Astrocyte of the cerebellum (primary cell): Measurements from ENCODE around the gene MAP2K7.

Experiments used
- DNase-seq: peaks from one replicate; pipeline ENCODE4 v3.0.0-alpha.2; 2011; ENCODE audit warnings: low read depth
- H3K4me3 ChIP-seq: 2 replicates; pipeline ENCODE4 v1.5.1; 2011; ENCODE audit warnings: mild to moderate bottlenecking, low read depth, low read length, moderate library complexity
- in situ Hi-C: cut with HindIII; loops from 2 replicates; pipeline ENCODE4 v1.10.0; 2017; ENCODE audit warnings: low sequenced_read_pairs
- TF ChIP-seq, protein P1 (sequence below): IDR thresholded peaks from 2 replicates; pipeline ENCODE4 v1.5.1; 2012; ENCODE audit warnings: low read length, low read depth, moderate library complexity, mild to moderate bottlenecking; ENCODE audit errors: missing control alignments

The MAP2K7 gene

DNA sequence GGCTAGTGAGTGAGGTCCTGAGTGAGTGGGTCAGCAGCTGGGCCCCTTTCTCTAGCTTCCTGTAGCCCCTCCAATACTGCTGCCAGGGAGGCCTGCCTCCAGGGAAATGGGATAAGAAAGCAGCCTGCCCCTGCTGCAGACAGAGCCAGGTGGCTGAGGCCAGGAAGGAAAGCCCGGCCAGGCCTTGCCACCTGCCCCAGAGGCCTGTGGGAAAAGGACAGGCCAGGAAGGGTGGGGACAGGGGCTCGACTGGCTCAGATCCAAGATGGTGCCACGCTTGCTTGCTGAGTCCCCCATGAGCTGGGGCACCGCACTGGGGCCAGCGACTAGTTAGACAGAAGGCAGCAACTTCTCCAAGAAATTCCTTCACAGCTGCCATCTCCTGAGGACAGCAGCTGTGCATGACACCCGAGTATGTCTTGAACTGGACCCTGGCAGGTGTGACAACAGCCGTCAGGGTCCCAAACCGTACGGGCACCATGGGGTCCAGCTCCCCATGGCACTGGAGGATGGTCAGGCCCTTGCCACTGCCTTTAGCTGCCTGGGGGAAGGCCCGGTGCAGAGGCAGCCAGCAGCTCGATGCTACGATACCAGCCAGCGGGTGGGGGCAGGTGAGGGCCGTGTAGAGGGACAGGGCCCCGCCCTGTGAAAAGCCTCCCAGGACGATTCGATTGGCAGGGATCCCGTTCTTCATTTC is 24.4 kb upstream of the MAP2K7 start:
- no peak overlapping the region for H3K4me3 ChIP-seq
- no peak for DNase-seq
- in situ Hi-C loops: no loop called here
- TF ChIP-seq, protein P1, sequence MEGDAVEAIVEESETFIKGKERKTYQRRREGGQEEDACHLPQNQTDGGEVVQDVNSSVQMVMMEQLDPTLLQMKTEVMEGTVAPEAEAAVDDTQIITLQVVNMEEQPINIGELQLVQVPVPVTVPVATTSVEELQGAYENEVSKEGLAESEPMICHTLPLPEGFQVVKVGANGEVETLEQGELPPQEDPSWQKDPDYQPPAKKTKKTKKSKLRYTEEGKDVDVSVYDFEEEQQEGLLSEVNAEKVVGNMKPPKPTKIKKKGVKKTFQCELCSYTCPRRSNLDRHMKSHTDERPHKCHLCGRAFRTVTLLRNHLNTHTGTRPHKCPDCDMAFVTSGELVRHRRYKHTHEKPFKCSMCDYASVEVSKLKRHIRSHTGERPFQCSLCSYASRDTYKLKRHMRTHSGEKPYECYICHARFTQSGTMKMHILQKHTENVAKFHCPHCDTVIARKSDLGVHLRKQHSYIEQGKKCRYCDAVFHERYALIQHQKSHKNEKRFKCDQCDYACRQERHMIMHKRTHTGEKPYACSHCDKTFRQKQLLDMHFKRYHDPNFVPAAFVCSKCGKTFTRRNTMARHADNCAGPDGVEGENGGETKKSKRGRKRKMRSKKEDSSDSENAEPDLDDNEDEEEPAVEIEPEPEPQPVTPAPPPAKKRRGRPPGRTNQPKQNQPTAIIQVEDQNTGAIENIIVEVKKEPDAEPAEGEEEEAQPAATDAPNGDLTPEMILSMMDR: no peak

DNA sequence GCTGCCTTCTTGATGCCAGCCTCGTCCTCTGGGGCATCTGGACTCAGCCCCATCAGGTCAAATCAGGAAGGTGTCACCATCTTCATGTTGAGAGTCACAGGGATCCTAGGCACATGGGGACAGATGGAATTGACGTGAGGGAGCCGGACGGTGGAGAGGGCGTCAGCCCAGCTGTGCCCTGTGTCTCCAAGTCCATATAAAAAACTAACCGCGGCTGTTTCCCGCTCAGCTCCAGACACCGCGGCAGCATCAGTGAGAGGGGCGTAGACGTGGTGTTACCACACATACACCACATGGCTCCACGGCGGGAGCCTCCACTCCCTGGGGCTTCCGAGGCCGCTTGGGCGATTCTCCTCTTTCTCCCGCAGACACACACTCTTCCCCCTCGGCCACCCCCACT is 23.8 kb upstream of the MAP2K7 start:
- TF ChIP-seq, protein P1: no peak
- in situ Hi-C loops: no loop called here
- DNase-seq: no peak
- H3K4me3 ChIP-seq: no peak overlapping the region

DNA sequence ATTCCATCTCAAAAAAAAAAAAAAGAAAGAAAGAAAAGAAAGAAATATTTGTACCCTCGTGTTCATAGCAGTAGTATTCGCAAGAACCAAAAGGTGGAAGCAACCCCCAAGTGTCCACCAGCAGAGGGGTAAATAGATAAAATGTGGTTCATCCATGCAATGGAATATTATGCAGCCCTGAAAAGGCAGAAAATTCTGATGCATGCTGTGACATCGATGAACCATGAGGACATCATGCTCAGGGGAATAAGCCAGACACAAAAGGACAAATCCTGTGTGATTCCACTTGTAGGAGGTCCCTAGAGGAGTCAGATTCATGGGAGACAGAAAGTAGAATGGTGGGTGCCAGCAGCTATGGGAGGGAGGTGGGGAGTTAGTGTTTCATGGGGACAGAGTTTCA is 21.8 kb upstream of the MAP2K7 start:
- TF ChIP-seq, protein P1: no peak
- in situ Hi-C loops: no loop called here
- no peak for DNase-seq
- H3K4me3 ChIP-seq: no peak overlapping the region

DNA sequence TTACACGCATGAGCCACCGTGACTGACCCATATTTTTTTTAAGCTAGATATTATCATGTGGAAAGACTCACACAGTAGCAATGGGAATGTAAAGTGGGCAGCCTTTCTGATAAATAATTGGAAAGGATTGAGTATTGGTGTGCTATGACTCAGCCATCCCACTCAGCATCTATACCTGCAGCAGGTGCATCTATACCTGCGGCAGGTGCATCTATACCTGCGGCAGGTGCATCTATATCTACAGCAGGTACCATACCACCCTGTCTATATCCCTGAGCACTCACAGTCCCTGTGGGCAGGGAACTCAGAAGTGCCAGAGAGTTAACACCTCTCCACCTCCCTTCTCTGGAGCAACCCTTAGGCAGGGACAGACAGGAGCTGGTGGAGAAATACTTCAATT is 20.6 kb upstream of the MAP2K7 start:
- in situ Hi-C loops: no loop called here
- H3K4me3 ChIP-seq: no peak overlapping the region
- DNase-seq: no peak
- TF ChIP-seq, protein P1: no peak

DNA sequence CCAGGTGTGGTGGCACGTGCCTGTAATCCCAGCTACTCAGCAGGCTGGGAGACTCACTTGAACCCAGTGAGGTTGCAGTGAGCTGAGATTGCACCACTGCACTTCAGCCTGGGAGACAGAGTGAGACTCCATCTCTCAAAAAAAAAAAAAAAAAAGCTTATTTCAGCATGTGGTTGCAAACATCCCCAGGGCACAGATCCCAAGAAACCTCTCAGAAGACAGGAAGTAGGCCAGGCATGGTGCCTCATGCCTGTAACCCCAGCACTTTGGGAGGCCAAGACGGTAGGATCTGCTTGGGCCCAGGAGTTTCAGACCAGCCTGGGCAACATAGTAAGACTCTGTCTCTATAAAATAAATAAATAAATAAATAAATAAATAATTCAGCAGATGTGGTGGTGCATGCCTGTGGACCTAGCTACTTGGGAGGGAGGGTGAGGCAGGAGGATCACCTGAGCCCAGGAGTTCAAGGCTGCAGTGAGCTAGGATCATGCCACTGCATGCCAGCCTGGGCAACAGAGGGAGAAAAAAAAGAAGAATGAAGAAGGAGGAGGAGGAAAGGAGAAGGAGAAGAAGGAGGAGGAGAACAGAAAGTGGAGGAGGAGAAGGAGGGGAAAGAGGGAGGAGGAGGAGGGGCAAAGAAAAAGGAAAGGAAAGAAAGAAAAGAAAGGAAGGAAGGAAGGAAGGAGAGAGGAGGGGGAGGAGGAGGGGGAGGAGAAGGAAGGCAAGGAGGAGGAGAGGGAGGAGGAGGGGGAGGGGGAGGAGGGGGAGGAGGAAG is 19.7 kb upstream of the MAP2K7 start:
- in situ Hi-C loops: no loop called here
- H3K4me3 ChIP-seq: no peak overlapping the region
- DNase-seq: no peak
- TF ChIP-seq, protein P1: no peak

DNA sequence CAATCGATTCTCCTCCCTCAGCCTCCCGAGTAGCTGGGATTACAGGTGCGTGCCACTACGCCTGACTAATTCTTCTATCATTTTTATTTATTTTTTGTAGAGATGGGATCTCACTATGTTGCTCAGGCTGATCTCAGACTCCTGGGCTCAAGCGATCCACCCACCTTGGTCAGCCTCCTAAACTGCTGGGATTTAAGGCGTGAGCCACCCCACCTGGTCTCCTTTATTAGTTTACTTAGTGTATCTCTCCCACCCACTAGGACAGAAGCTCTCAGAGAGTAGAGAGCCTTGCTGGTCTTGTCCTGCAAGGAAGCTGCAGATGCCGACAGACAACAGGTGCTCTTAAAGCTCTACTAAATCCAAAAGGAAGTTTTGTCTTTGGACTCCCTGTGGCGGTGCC is 17.9 kb upstream of the MAP2K7 start:
- no peak overlapping the region for H3K4me3 ChIP-seq
- TF ChIP-seq, protein P1: no peak
- no peak for DNase-seq
- in situ Hi-C loops: no loop called here
